GM12891 (cell line): ENCODE measurements around the gene RHD.
"Not testable (repeated sequence)": the region's sequence is repeated elsewhere in the genome, so short reads cannot be mapped to it uniquely, and the experiment has no call there.

Source experiments
- POLR2A ChIP-seq: IDR thresholded peaks from 2 replicates; pipeline ENCODE4 v1.6.1; 2011; ENCODE audit warnings: low read depth, low read length, control low read depth
- POLR2AphosphoS5 ChIP-seq: IDR thresholded peaks from 2 replicates; pipeline ENCODE4 v1.6.1; 2011; ENCODE audit warnings: low read depth, low read length, control low read depth
- POU2F2 ChIP-seq: IDR thresholded peaks from 2 replicates; pipeline ENCODE4 v1.6.1; 2011; ENCODE audit warnings: low read depth, mild to moderate bottlenecking, control low read depth, low read length, moderate library complexity
- SPI1 ChIP-seq: IDR thresholded peaks from 2 replicates; pipeline ENCODE4 v1.6.1; 2011; ENCODE audit warnings: low read depth, low read length, control low read depth
- TAF1 ChIP-seq: IDR thresholded peaks from 2 replicates; pipeline ENCODE4 v1.6.1; 2011; ENCODE audit warnings: low read depth, low read length, control low read depth

DNA sequence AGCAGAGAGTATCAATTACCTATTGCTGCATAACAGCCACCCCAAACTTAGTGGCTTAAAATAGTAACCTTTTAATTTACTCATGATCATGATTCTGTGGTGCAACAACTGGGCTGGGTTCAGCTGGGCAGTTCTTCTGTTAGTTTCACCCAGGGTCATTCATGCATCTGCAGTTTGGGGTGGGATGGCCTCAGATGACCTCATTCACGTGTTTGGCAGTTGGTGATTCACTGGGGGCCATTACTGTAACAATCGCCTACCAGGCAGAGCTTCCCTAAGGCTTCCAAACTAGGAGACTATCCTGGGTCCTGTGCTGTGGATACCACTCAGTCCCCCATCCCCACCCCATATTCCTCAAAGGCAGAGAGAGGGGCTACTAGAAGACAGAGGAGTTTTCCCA is 6.0 kb downstream of the RHD start:
- TF ChIP-seq POLR2A, POLR2AphosphoS5, TAF1, POU2F2, SPI1: not testable (repeated sequence)
